ENCODE measurements around the gene ZBTB16.

The ZBTB16 gene

GRCh38 chr11:114090225-114090910 is 30.9 kb downstream of the ZBTB16 start:
- no peak overlapping the region for H3K4me3 ChIP-seq (IDR thresholded peaks at IDR 0.05; ENCODE audit: insufficient read depth, low read depth, low read length)
- no peak overlapping the region for H3K4me2 ChIP-seq
- no peak overlapping the region for H3K9ac ChIP-seq
- no peaks in the 10 kb centered on the region for H4K20me1 ChIP-seq (ENCODE audit: insufficient read depth)
- H3K79me2 ChIP-seq (ENCODE audit: insufficient read depth, low read depth): no peaks in the 10 kb centered on the region
- H3K27me3 ChIP-seq (ENCODE audit: insufficient read depth, low read depth): no peaks in the 10 kb centered on the region
- H3K27ac ChIP-seq: no peak overlapping the region
- H3K36me3 ChIP-seq (ENCODE audit: insufficient read depth): no peaks in the 10 kb centered on the region
- H2AFZ ChIP-seq (ENCODE audit: low read depth): no peak overlapping the region
- no peaks in the 10 kb centered on the region for H3K4me1 ChIP-seq (ENCODE audit: low read depth, poor library complexity, severe bottlenecking)
- no peak for TF ChIP-seq CTCF (conservative IDR thresholded peaks at IDR 0.05; ENCODE audit: low read depth, low read length)

- Histone ChIP-seq H3K4me3 (IDR thresholded peaks at IDR 0.05; ENCODE audit: insufficient read depth, low read depth, low read length) (no peak overlapping the region), H2AFZ (ENCODE audit: low read depth) (no peak overlapping the region)
Observed at GRCh38 chr11:114090976-114091375, 31.5 kb downstream of the ZBTB16 start.

GRCh38 chr11:114091516-114092397 is 32.2 kb downstream of the ZBTB16 start:
- Histone ChIP-seq H3K4me1 (ENCODE audit: low read depth, poor library complexity, severe bottlenecking) (no peaks in the 10 kb centered on the region), H3K9ac (no peak overlapping the region), H3K4me3 (IDR thresholded peaks at IDR 0.05; ENCODE audit: insufficient read depth, low read depth, low read length) (no peak overlapping the region), H2AFZ (ENCODE audit: low read depth) (no peak overlapping the region), H3K27me3 (ENCODE audit: insufficient read depth, low read depth) (no peaks in the 10 kb centered on the region), H4K20me1 (ENCODE audit: insufficient read depth) (no peaks in the 10 kb centered on the region), H3K4me2 (no peak overlapping the region), H3K27ac (no peak overlapping the region), H3K36me3 (ENCODE audit: insufficient read depth) (no peaks in the 10 kb centered on the region), H3K79me2 (ENCODE audit: insufficient read depth, low read depth) (no peaks in the 10 kb centered on the region)
- TF ChIP-seq CTCF (conservative IDR thresholded peaks at IDR 0.05; ENCODE audit: low read depth, low read length): no peak

More at GRCh38 chr11:114090976-114091375, 31.5 kb downstream of the ZBTB16 start:
- Histone ChIP-seq H4K20me1 (ENCODE audit: insufficient read depth) (no peaks in the 10 kb centered on the region), H3K9ac (no peak overlapping the region), H3K27me3 (ENCODE audit: insufficient read depth, low read depth) (no peaks in the 10 kb centered on the region), H3K27ac (no peak overlapping the region), H3K79me2 (ENCODE audit: insufficient read depth, low read depth) (no peaks in the 10 kb centered on the region), H3K4me1 (ENCODE audit: low read depth, poor library complexity, severe bottlenecking) (no peaks in the 10 kb centered on the region), H3K36me3 (ENCODE audit: insufficient read depth) (no peaks in the 10 kb centered on the region), H3K4me2 (no peak overlapping the region)
- no peak for TF ChIP-seq CTCF (conservative IDR thresholded peaks at IDR 0.05; ENCODE audit: low read depth, low read length)

GRCh38 chr11:114092478-114092877 is 33.0 kb downstream of the ZBTB16 start:
- Histone ChIP-seq H3K27ac (no peak overlapping the region), H3K27me3 (ENCODE audit: insufficient read depth, low read depth) (no peaks in the 10 kb centered on the region), H3K36me3 (ENCODE audit: insufficient read depth) (no peaks in the 10 kb centered on the region), H3K9ac (no peak overlapping the region), H3K4me3 (IDR thresholded peaks at IDR 0.05; ENCODE audit: insufficient read depth, low read depth, low read length) (no peak overlapping the region), H3K4me1 (ENCODE audit: low read depth, poor library complexity, severe bottlenecking) (no peaks in the 10 kb centered on the region), H4K20me1 (ENCODE audit: insufficient read depth) (no peaks in the 10 kb centered on the region), H3K4me2 (no peak overlapping the region), H3K79me2 (ENCODE audit: insufficient read depth, low read depth) (no peaks in the 10 kb centered on the region), H2AFZ (ENCODE audit: low read depth) (no peak overlapping the region)
- TF ChIP-seq CTCF (conservative IDR thresholded peaks at IDR 0.05; ENCODE audit: low read depth, low read length): no peak
